Uterus (tissue), 4 donors: Measurements from ENCODE around the gene IL10. TPM values are rescaled to one million over a fixed set of nuclear protein-coding genes. Genes with fewer than 3 reads are reported as not detected.

Experiments used
- DNase-seq, 2 donors: peaks; one replicate each; pipeline ENCODE4 v3.0.0-alpha.2; 2019 to 2020
- H3K27ac ChIP-seq, 2 donors: fragments of 200-600 bp; sonication (generic); 1 replicate in 1 of 2; 2 replicates in 1 of 2; pipeline ENCODE4 v1.5.1; 2016 to 2018
- H3K27me3 ChIP-seq, 2 donors: fragments of 200-600 bp; sonication (generic); one replicate each; pipeline ENCODE4 v1.5.1; 2018 to 2019; ENCODE audit warnings: control low read depth in 1 of 2
- H3K36me3 ChIP-seq, 2 donors: fragments of 200-600 bp; sonication (generic); one replicate each; pipeline ENCODE4 v1.5.1; 2019; ENCODE audit warnings: control low read depth in 1 of 2
- H3K4me1 ChIP-seq, 2 donors: fragments of 200-600 bp; sonication (generic); one replicate each; pipeline ENCODE4 v1.5.1; 2018 to 2019; ENCODE audit warnings: control low read depth in 1 of 2
- H3K4me3 ChIP-seq, 2 donors: fragments of 200-600 bp; sonication (generic); 1 replicate in 1 of 2; 2 replicates in 1 of 2; pipeline ENCODE4 v1.5.1; 2018 to 2019; ENCODE audit warnings: mild to moderate bottlenecking in 1 of 2
- H3K9me3 ChIP-seq, 2 donors: fragments of 200-600 bp; sonication (generic); one replicate each; pipeline ENCODE4 v1.5.1; 2019; ENCODE audit warnings: control low read depth in 1 of 2
- POLR2A ChIP-seq, 2 donors: fragments of 450-650 bp; IDR thresholded peaks; one replicate each; pipeline ENCODE4 v1.6.1; 2016; ENCODE audit warnings: antibody characterized with exemption in 2 of 2, mild to moderate bottlenecking in 1 of 2, moderate library complexity in 1 of 2
- intact Hi-C: fragments of 100-400 bp; cut with DNase I; formaldehyde crosslinking; loops from one replicate; pipeline ENCODE4 v1.15.1; 2023; ENCODE audit warnings: low total_unique reads
- total RNA-seq, 4 donors: library from RNA; depleted of rRNA in 3 of 4; stranded (reverse); fragments of >200 nt in 3 of 4; gene quantifications; one replicate each; pipeline versions ENCODE4 v1.1.0 to v1.2.4, GENCODE V29; 2014 to 2023
- TF ChIP-seq, protein P1 (sequence below), 4 experiments: fragments of 200-600 bp in 2 of 4; fragments of 450-650 bp in 2 of 4; sonication (generic) in 2 of 4; IDR thresholded peaks; one replicate each; pipeline ENCODE4 v1.5.1; 2016 to 2019; ENCODE audit warnings: antibody characterized with exemption in 4 of 4, mild to moderate bottlenecking in 2 of 4, moderate library complexity in 1 of 4
- donor health status: DM: yes; HTN: yes; CAD: no.

IL10 gene
- total RNA-seq, 4 donors from 2014 or later, result 0.55 to 3.2 TPM; not detected in 2

DNA sequence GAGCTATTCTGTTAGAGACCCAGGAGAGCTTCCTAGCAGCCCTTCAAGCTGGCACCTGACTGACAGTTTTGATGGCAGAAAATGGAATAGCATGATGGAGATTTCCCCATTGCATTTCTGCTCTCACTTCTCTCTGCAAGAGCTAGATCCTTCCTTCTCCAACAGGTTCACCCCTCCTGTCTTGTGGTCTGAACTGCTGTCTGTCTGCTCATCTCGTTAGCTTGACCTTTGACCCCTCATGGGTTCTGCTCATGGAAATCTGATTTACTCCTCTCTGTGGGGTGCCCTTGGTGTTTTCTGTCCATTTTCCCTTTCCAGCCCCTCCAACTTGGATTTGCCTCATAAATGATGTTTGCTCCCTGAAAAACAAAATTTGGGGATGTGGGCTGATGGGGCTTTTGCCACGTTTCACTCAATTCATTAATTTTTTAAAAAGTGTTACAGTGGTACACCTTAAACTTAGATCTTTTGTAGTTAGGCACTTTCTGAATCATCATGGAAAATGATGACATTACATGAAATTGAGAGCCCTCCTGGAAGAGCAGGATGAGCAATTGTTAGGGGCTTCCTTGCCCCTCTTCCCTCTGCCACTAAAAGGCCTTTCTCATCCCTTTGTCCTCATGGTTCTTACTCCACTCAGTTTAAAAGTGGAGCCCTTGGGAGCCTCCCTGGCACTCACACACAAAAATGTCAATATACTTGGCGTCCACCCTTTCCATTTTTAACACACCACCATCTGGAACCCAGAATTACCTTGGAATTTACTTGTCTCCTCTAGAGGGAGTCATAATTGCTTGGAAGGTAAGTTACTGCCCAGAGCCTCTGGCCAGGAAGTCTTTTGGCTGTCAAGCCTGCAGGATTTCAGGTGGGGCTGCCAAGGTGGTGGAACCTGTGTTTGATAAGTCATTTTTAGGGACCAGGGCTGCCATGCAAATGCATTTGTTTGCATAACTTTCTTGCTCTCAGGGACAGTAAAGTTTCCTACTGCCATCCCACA lies 33.6 kb downstream of the IL10 start:
- Histone ChIP-seq H3K27ac (no peak overlapping the region), H3K4me3 (no peak overlapping the region), H3K9me3 (no peaks in the 10 kb centered on the region), H3K27me3 (no peaks in the 10 kb centered on the region), H3K4me1 (no peaks in the 10 kb centered on the region), H3K36me3 (no peaks in the 10 kb centered on the region)
- TF ChIP-seq POLR2A (IDR thresholded peaks at IDR 0.05), result no peak
- TF ChIP-seq, protein P1, sequence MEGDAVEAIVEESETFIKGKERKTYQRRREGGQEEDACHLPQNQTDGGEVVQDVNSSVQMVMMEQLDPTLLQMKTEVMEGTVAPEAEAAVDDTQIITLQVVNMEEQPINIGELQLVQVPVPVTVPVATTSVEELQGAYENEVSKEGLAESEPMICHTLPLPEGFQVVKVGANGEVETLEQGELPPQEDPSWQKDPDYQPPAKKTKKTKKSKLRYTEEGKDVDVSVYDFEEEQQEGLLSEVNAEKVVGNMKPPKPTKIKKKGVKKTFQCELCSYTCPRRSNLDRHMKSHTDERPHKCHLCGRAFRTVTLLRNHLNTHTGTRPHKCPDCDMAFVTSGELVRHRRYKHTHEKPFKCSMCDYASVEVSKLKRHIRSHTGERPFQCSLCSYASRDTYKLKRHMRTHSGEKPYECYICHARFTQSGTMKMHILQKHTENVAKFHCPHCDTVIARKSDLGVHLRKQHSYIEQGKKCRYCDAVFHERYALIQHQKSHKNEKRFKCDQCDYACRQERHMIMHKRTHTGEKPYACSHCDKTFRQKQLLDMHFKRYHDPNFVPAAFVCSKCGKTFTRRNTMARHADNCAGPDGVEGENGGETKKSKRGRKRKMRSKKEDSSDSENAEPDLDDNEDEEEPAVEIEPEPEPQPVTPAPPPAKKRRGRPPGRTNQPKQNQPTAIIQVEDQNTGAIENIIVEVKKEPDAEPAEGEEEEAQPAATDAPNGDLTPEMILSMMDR (IDR thresholded peaks at IDR 0.05), result peak in 1 of 4 experiments; percentile 18
- no peak for DNase-seq
- intact Hi-C loops, result loop anchor here (5.0 kb wide), 1 partner anchor 174 kb away; no protein-coding TSS in a partner anchor

DNA sequence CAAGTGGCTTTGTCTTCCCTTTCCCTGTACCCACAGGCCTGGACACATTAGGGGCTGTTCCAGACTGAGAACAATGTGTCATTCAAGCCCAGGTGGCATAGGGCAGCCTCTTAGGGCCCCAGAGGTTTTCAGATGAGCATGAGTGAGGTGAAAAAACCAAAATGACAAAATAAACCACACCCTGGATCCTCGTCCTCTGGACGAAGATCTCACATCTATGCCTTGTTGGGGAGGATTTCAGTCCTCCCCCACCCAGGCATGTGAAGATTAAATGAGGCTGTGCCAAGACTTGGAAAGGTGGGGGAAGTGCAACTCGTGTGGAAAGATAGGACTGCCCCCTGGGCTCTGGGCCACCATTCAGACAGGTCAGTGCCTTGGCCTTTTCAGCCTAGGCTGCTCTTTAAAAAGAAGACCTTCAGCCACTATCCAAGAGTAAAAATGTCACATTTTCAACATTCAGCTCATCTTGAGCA lies 34.5 kb downstream of the IL10 start:
- intact Hi-C loops, result loop anchor here (5.0 kb wide), 1 partner anchor 175 kb away; no protein-coding TSS in a partner anchor
- no peak for DNase-seq
- Histone ChIP-seq H3K27me3 (no peaks in the 10 kb centered on the region), H3K9me3 (no peaks in the 10 kb centered on the region), H3K4me3 (no peak overlapping the region), H3K27ac (peak overlapping the region in 1 of 2 donors; percentile 5), H3K36me3 (no peaks in the 10 kb centered on the region), H3K4me1 (no peaks in the 10 kb centered on the region)
- no peak for TF ChIP-seq POLR2A (IDR thresholded peaks at IDR 0.05)
- TF ChIP-seq, protein P1 (IDR thresholded peaks at IDR 0.05), result no peak

DNA sequence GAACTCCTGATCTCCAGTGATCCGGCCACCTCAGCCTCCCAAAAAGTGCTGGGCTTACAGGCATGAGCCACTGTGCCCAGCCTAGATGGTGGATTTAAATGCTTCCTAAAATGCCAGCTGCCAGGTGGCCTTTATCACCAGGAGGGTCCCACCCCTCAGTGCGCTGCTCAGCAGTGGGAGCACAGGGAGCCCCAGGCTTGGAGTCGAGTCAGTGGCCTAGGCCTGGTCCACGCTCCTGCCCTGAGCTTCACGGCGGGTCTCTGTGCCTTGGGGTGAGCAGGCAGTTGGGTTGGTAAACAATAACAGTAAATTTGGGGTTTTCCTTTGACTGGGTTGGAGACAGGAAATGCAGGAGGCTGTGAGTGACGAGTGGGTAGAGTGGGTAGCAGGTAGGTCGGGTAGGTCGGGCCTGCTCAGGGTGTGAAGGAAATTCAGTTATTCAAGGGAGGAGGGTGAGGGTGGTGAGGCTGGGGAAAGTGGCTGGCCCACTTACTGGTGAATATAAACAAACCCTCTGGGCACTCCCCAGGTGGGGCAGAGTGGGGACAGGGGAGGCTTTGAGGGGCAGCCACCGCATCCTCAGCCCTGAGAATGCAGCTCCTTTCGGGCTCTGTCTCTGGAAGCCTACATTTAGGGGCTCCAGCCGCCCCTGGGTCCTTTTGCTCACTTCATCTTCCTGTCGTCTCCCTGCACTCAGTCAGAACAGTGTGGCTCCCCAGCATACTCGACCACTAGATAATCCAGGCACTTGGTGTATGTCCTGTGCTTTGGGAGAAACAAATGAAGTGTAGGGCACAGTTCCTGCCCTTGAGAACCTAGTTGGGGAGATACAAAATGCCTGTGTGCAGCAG lies 35.2 kb downstream of the IL10 start:
- intact Hi-C loops, result loop anchor here (5.0 kb wide), 1 partner anchor 175 kb away; no protein-coding TSS in a partner anchor
- TF ChIP-seq, protein P1 (IDR thresholded peaks at IDR 0.05), result no peak
- TF ChIP-seq POLR2A (IDR thresholded peaks at IDR 0.05), result no peak
- Histone ChIP-seq H3K27ac (peak overlapping the region in 1 of 2 donors; percentile 5), H3K4me3 (no peak overlapping the region), H3K4me1 (no peaks in the 10 kb centered on the region), H3K36me3 (no peaks in the 10 kb centered on the region), H3K27me3 (no peaks in the 10 kb centered on the region), H3K9me3 (no peaks in the 10 kb centered on the region)
- no peak for DNase-seq

DNA sequence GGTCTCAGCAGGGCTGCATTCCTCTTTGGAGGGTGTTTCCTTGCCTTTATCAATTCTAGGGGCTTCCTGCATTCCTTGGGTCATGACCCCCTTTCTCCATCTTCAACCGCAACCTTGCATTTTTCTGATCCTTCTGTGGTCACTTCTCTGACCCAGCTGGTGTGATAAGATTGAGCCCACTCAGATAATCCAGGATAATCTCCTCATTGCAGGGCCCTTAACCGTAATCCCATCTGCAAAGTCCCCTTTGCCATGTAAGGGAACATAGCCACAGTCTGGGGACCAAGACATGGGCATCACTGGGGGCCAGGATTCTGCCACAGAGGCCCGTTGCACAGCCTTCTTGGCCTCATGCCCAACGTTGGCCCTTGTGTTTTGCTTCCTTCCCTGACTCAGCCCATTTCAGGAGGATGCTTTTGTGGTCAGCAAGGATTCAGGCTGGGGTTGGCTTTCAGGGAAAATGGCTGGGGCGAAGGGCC lies 36.7 kb downstream of the IL10 start:
- TF ChIP-seq POLR2A (IDR thresholded peaks at IDR 0.05), result no peak
- TF ChIP-seq, protein P1 (IDR thresholded peaks at IDR 0.05), result no peak
- H3K27ac ChIP-seq, result no peak overlapping the region
- no peaks in the 10 kb centered on the region for H3K36me3 ChIP-seq
- no peaks in the 10 kb centered on the region for H3K4me1 ChIP-seq
- no peaks in the 10 kb centered on the region for H3K27me3 ChIP-seq
- H3K4me3 ChIP-seq, result no peak overlapping the region
- no peak for DNase-seq
- intact Hi-C loops, result loop anchor here (5.0 kb wide), 1 partner anchor 177 kb away; no protein-coding TSS in a partner anchor
- H3K9me3 ChIP-seq, result no peaks in the 10 kb centered on the region
